Neural cell (in vitro differentiated cells): Measurements from ENCODE around the gene XRN1.

Experiments
- EP300 ChIP-seq: fragments of 450-650 bp; conservative IDR thresholded peaks from 2 replicates; pipeline ENCODE4 v1.6.1; 2014; ENCODE audit warnings: antibody characterized with exemption, mild to moderate bottlenecking, moderate library complexity; ENCODE audit not compliant: poor library complexity, severe bottlenecking
- EZH2 ChIP-seq: fragments of 200-600, 300-800 bp; shearing (Covaris generic), sonication (generic); IDR thresholded peaks from 2 replicates; pipeline ENCODE4 v1.6.1; 2014; ENCODE audit warnings: antibody characterized with exemption, low read length, borderline replicate concordance, mild to moderate bottlenecking; ENCODE audit not compliant: insufficient read depth, poor library complexity, severe bottlenecking
- MXI1 ChIP-seq: fragments of 450-650 bp; conservative IDR thresholded peaks from 2 replicates; pipeline ENCODE4 v1.6.1; 2014; ENCODE audit warnings: antibody characterized with exemption, mild to moderate bottlenecking; ENCODE audit not compliant: poor library complexity, severe bottlenecking
- POLR2AphosphoS5 ChIP-seq: IDR thresholded peaks from 2 replicates; pipeline ENCODE4 v1.6.1; 2012
- RAD21 ChIP-seq: fragments of 450-650 bp; conservative IDR thresholded peaks from 2 replicates; pipeline ENCODE4 v1.6.1; 2014; ENCODE audit warnings: antibody characterized with exemption, mild to moderate bottlenecking, moderate library complexity
- SMC3 ChIP-seq: fragments of 450-650 bp; conservative IDR thresholded peaks from 2 replicates; pipeline ENCODE4 v1.6.1; 2014; ENCODE audit warnings: antibody characterized with exemption, mild to moderate bottlenecking, moderate library complexity; ENCODE audit not compliant: poor library complexity
- TAF1 ChIP-seq: IDR thresholded peaks from 2 replicates; pipeline ENCODE4 v1.6.1; 2012; ENCODE audit warnings: low read depth
- TF ChIP-seq, protein P1 (sequence below): fragments of 450-650 bp; IDR thresholded peaks from 2 replicates; pipeline ENCODE4 v1.5.1; 2014; ENCODE audit warnings: antibody characterized with exemption, mild to moderate bottlenecking, moderate library complexity; ENCODE audit not compliant: poor library complexity, severe bottlenecking
- TF ChIP-seq, protein P2 (sequence below): IDR thresholded peaks from 2 replicates; pipeline ENCODE4 v1.6.1; 2012; ENCODE audit warnings: borderline replicate concordance

GRCh38 chr3:142263112-142263511 lies 184.7 kb downstream of the XRN1 start:
- TF ChIP-seq, protein P1, sequence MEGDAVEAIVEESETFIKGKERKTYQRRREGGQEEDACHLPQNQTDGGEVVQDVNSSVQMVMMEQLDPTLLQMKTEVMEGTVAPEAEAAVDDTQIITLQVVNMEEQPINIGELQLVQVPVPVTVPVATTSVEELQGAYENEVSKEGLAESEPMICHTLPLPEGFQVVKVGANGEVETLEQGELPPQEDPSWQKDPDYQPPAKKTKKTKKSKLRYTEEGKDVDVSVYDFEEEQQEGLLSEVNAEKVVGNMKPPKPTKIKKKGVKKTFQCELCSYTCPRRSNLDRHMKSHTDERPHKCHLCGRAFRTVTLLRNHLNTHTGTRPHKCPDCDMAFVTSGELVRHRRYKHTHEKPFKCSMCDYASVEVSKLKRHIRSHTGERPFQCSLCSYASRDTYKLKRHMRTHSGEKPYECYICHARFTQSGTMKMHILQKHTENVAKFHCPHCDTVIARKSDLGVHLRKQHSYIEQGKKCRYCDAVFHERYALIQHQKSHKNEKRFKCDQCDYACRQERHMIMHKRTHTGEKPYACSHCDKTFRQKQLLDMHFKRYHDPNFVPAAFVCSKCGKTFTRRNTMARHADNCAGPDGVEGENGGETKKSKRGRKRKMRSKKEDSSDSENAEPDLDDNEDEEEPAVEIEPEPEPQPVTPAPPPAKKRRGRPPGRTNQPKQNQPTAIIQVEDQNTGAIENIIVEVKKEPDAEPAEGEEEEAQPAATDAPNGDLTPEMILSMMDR, result no peak
- TF ChIP-seq EP300 (no peak), SMC3 (no peak), MXI1 (no peak), EZH2 (no peak), TAF1 (no peak), POLR2AphosphoS5 (no peak), RAD21 (no peak)
- TF ChIP-seq, protein P2, sequence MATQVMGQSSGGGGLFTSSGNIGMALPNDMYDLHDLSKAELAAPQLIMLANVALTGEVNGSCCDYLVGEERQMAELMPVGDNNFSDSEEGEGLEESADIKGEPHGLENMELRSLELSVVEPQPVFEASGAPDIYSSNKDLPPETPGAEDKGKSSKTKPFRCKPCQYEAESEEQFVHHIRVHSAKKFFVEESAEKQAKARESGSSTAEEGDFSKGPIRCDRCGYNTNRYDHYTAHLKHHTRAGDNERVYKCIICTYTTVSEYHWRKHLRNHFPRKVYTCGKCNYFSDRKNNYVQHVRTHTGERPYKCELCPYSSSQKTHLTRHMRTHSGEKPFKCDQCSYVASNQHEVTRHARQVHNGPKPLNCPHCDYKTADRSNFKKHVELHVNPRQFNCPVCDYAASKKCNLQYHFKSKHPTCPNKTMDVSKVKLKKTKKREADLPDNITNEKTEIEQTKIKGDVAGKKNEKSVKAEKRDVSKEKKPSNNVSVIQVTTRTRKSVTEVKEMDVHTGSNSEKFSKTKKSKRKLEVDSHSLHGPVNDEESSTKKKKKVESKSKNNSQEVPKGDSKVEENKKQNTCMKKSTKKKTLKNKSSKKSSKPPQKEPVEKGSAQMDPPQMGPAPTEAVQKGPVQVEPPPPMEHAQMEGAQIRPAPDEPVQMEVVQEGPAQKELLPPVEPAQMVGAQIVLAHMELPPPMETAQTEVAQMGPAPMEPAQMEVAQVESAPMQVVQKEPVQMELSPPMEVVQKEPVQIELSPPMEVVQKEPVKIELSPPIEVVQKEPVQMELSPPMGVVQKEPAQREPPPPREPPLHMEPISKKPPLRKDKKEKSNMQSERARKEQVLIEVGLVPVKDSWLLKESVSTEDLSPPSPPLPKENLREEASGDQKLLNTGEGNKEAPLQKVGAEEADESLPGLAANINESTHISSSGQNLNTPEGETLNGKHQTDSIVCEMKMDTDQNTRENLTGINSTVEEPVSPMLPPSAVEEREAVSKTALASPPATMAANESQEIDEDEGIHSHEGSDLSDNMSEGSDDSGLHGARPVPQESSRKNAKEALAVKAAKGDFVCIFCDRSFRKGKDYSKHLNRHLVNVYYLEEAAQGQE, result no peak
